Endothelial cell of umbilical vein (primary cell): ENCODE data around the gene PSMB9.

Experiments used
- FOS ChIP-seq: IDR thresholded peaks from 2 replicates; pipeline ENCODE4 v1.6.1; 2011; ENCODE audit warnings: mild to moderate bottlenecking, low read length, moderate library complexity, borderline replicate concordance; ENCODE audit not compliant: insufficient read depth
- POLR2A ChIP-seq: IDR thresholded peaks from 2 replicates; pipeline ENCODE4 v1.6.1; 2012; ENCODE audit warnings: low read depth, mild to moderate bottlenecking, control low read depth, low read length
- POLR2AphosphoS5 ChIP-seq: IDR thresholded peaks from 2 replicates; pipeline ENCODE4 v1.6.1; 2012; ENCODE audit warnings: low read depth, mild to moderate bottlenecking, control low read depth, low read length, moderate library complexity; ENCODE audit not compliant: insufficient read depth
- TF ChIP-seq, protein P1 (sequence below), 2 donors: IDR thresholded peaks; 1 replicate in 1 of 2; 2 replicates in 1 of 2; pipeline ENCODE4 v1.5.1; 2011; ENCODE audit warnings: low read length in 2 of 2, mild to moderate bottlenecking in 2 of 2, moderate library complexity in 2 of 2, control low read depth in 1 of 2, inconsistent platforms in 1 of 2, low read depth in 1 of 2; ENCODE audit not compliant: insufficient read depth in 1 of 2; ENCODE audit errors: extremely low read depth in 1 of 2

- TF ChIP-seq POLR2AphosphoS5 (no peak), POLR2A (no peak), FOS (no peak)
- TF ChIP-seq, protein P1, sequence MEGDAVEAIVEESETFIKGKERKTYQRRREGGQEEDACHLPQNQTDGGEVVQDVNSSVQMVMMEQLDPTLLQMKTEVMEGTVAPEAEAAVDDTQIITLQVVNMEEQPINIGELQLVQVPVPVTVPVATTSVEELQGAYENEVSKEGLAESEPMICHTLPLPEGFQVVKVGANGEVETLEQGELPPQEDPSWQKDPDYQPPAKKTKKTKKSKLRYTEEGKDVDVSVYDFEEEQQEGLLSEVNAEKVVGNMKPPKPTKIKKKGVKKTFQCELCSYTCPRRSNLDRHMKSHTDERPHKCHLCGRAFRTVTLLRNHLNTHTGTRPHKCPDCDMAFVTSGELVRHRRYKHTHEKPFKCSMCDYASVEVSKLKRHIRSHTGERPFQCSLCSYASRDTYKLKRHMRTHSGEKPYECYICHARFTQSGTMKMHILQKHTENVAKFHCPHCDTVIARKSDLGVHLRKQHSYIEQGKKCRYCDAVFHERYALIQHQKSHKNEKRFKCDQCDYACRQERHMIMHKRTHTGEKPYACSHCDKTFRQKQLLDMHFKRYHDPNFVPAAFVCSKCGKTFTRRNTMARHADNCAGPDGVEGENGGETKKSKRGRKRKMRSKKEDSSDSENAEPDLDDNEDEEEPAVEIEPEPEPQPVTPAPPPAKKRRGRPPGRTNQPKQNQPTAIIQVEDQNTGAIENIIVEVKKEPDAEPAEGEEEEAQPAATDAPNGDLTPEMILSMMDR (IDR thresholded peaks at IDR 0.05; ENCODE audit: extremely low read depth in 1 of 2, insufficient read depth in 1 of 2, low read depth in 1 of 2, low read length in 2 of 2) = no peak
Observed at GRCh38 chr6:32886681-32887383, 32.8 kb downstream of the PSMB9 start.
